HCT116 (cell line): ENCODE results near the gene HCN1.

ENCODE experiments used
- ATF3 ChIP-seq: IDR thresholded peaks from 2 replicates; pipeline ENCODE4 v1.6.1; 2012
- CTCF ChIP-seq, 3 experiments: fragments of 200-600 bp in 1 of 3; sonication (generic) in 1 of 3; IDR thresholded peaks in 2 of 3; conservative IDR thresholded peaks in 1 of 3; 2 replicates each; pipeline ENCODE4 v1.5.1; 2012 to 2017; ENCODE audit warnings: low read depth in 2 of 3, low read length in 2 of 3, antibody characterized with exemption in 1 of 3, borderline replicate concordance in 1 of 3, control low read depth in 1 of 3, mild to moderate bottlenecking in 1 of 3, mixed read lengths in 1 of 3, mixed run types in 1 of 3, moderate library complexity in 1 of 3; ENCODE audit not compliant: insufficient read depth in 1 of 3
- EZH2 ChIP-seq: fragments of 200-600 bp; sonication (generic); IDR thresholded peaks from 2 replicates; pipeline ENCODE4 v1.6.1; 2017; ENCODE audit warnings: antibody characterized with exemption, mixed run types
- EZH2phosphoT487 ChIP-seq: fragments of 200-600 bp; IDR thresholded peaks from 2 replicates; pipeline ENCODE4 v1.6.1; 2018; ENCODE audit warnings: antibody characterized with exemption, borderline replicate concordance
- MAX ChIP-seq: IDR thresholded peaks from 2 replicates; pipeline ENCODE4 v1.6.1; 2012
- POLR2A ChIP-seq: IDR thresholded peaks from 2 replicates; pipeline ENCODE4 v1.7.0; 2011; ENCODE audit warnings: borderline replicate concordance; ENCODE audit not compliant: insufficient read depth, insufficient read length; ENCODE audit errors: extremely low read depth
- POLR2AphosphoS5 ChIP-seq: IDR thresholded peaks from 2 replicates; pipeline ENCODE4 v1.6.1; 2011; ENCODE audit warnings: mild to moderate bottlenecking, low read depth, low read length, moderate library complexity
- RAD21 ChIP-seq: IDR thresholded peaks from 2 replicates; pipeline ENCODE4 v1.6.1; 2012; ENCODE audit warnings: low read depth, mild to moderate bottlenecking
- TCF7L2 ChIP-seq: IDR thresholded peaks from 2 replicates; pipeline ENCODE4 v1.7.0; 2011; ENCODE audit warnings: borderline replicate concordance, inconsistent platforms; ENCODE audit not compliant: insufficient read depth, insufficient read length; ENCODE audit errors: extremely low read depth
- ZFX ChIP-seq: fragments of 450-650 bp; IDR thresholded peaks from 2 replicates; pipeline ENCODE4 v1.6.1; 2017

- TF ChIP-seq CTCF (IDR thresholded peaks at IDR 0.05 in 2 of 3, conservative IDR thresholded peaks at IDR 0.05 in 1 of 3; ENCODE audit: borderline replicate concordance in 1 of 3, insufficient read depth in 1 of 3, low read depth in 2 of 3, low read length in 2 of 3) (no peak), POLR2AphosphoS5 (no peak), POLR2A (no peak), ATF3 (no peak), TCF7L2 (no peak), ZFX (no peak), EZH2phosphoT487 (no peak), EZH2 (no peak), RAD21 (no peak), MAX (no peak)
Measured at GRCh38 chr5:45279109-45279508, 417.1 kb downstream of the HCN1 start.
